ENCODE data around the gene NUBPL. TPM values are rescaled to one million over a fixed set of nuclear protein-coding genes. Genes with fewer than 3 reads are reported as not detected.

Gene NUBPL
- total RNA-seq, 1 donor from 2014 or later: 6.3 TPM

- no peak overlapping the region for H3K4me3 ChIP-seq (ENCODE audit: low read depth, low read length)
- DNase-seq (ENCODE audit: low read depth): no peak
- no peak for TF ChIP-seq CTCF (conservative IDR thresholded peaks at IDR 0.05; ENCODE audit: low read depth, low read length)
These were observed 99.5 kb downstream of the NUBPL start for GRCh38 chr14:31660728-31661127.

GRCh38 chr14:31668348-31668747, 107.1 kb downstream of the NUBPL start:
- no peak overlapping the region for H3K4me3 ChIP-seq (ENCODE audit: low read depth, low read length)
- DNase-seq (ENCODE audit: low read depth): no peak
- TF ChIP-seq CTCF (conservative IDR thresholded peaks at IDR 0.05; ENCODE audit: low read depth, low read length): no peak

GRCh38 chr14:31672709-31673108, 111.5 kb downstream of the NUBPL start:
- no peak for TF ChIP-seq CTCF (conservative IDR thresholded peaks at IDR 0.05; ENCODE audit: low read depth, low read length)
- DNase-seq (ENCODE audit: low read depth): no peak
- no peak overlapping the region for H3K4me3 ChIP-seq (ENCODE audit: low read depth, low read length)

GRCh38 chr14:31677052-31677451, 115.8 kb downstream of the NUBPL start:
- H3K4me3 ChIP-seq (ENCODE audit: low read depth, low read length): no peak overlapping the region
- no peak for DNase-seq (ENCODE audit: low read depth)
- TF ChIP-seq CTCF (conservative IDR thresholded peaks at IDR 0.05; ENCODE audit: low read depth, low read length): no peak

- TF ChIP-seq CTCF (conservative IDR thresholded peaks at IDR 0.05; ENCODE audit: low read depth, low read length): no peak
- no peak overlapping the region for H3K4me3 ChIP-seq (ENCODE audit: low read depth, low read length)
- no peak for DNase-seq (ENCODE audit: low read depth)
These were observed 116.4 kb downstream of the NUBPL start for GRCh38 chr14:31677630-31678029.

- TF ChIP-seq CTCF (conservative IDR thresholded peaks at IDR 0.05; ENCODE audit: low read depth, low read length): no peak
- H3K4me3 ChIP-seq (ENCODE audit: low read depth, low read length): no peak overlapping the region
- DNase-seq (ENCODE audit: low read depth): no peak
These were observed 117.4 kb downstream of the NUBPL start for GRCh38 chr14:31678421-31679249.

GRCh38 chr14:31682768-31683167, 121.6 kb downstream of the NUBPL start:
- DNase-seq (ENCODE audit: low read depth): no peak
- H3K4me3 ChIP-seq (ENCODE audit: low read depth, low read length): no peak overlapping the region
- no peak for TF ChIP-seq CTCF (conservative IDR thresholded peaks at IDR 0.05; ENCODE audit: low read depth, low read length)

Data from epithelial cell of proximal tubule (primary cell).